Activated CD8-positive, alpha-beta memory T cell treated with anti-CD3 and anti-CD28 coated beads for 36 hours (primary cell): Measurements from ENCODE around the gene LTBP2. TPM values are rescaled to one million over a fixed set of nuclear protein-coding genes. Genes with fewer than 3 reads are reported as not detected.

Source experiments
- CTCF ChIA-PET: fragments of 350-600 bp; sonication (Branson Sonifier 250); formaldehyde crosslinking; loops from one replicate; lab custom pipeline; 2021; ENCODE audit warnings: antibody characterized with exemption; lab: Charles Lee
- POLR2A ChIA-PET: fragments of 350-600 bp; sonication (Branson Sonifier 250); formaldehyde crosslinking; loops from one replicate; lab custom pipeline; 2021; ENCODE audit warnings: antibody characterized with exemption; lab: Charles Lee
- total RNA-seq, 2 experiments: library from RNA; stranded (reverse); gene quantifications; one replicate each; pipeline ENCODE4 v1.2.3, GENCODE V29; 2021

LTBP2 gene
- total RNA-seq, 2 experiments from 2014 or later: 0.02 to 0.11 TPM

GRCh38 chr14:74604157-74604556, 7.9 kb downstream of the LTBP2 start:
- POLR2A ChIA-PET: no interaction called here
- CTCF ChIA-PET: no interaction called here

GRCh38 chr14:74601982-74602381, 10.1 kb downstream of the LTBP2 start:
- ChIA-PET CTCF (interaction anchor here (0.7 to 1.7 kb wide), 2 partner anchors 10 to 11 kb away, joined by 3 to 5 read pairs; partner anchors contain the start of gene LTBP2), POLR2A (no interaction called here)

- CTCF ChIA-PET: interaction anchor here (1.6 kb wide), 1 partner anchor 12 kb away, joined by 6 read pairs; the partner anchor contains the start of gene LTBP2
- POLR2A ChIA-PET: no interaction called here
Observed at GRCh38 chr14:74599946-74600345, 12.1 kb downstream of the LTBP2 start.

GRCh38 chr14:74599321-74599761, 12.7 kb downstream of the LTBP2 start:
- CTCF ChIA-PET: no interaction called here

GRCh38 chr14:74596741-74597450, 15.1 kb downstream of the LTBP2 start:
- ChIA-PET CTCF (no interaction called here), POLR2A (no interaction called here)

More at GRCh38 chr14:74599321-74599761, 12.7 kb downstream of the LTBP2 start:
- POLR2A ChIA-PET: interaction anchor here (1.1 kb wide), 1 partner anchor 19 kb away, joined by 3 read pairs; no protein-coding TSS in a partner anchor

- POLR2A ChIA-PET: no interaction called here
- CTCF ChIA-PET: interaction anchor here (1.0 kb wide), 1 partner anchor 14 kb away, joined by 5 read pairs; no protein-coding TSS in a partner anchor
Observed at GRCh38 chr14:74595006-74595735, 16.9 kb downstream of the LTBP2 start.

GRCh38 chr14:74594606-74595005, 17.4 kb downstream of the LTBP2 start:
- CTCF ChIA-PET: interaction anchor here (1.0 kb wide), 1 partner anchor 14 kb away, joined by 5 read pairs; no protein-coding TSS in a partner anchor

GRCh38 chr14:74594029-74594428, 18.0 kb downstream of the LTBP2 start:
- ChIA-PET CTCF (interaction anchor here (1.0 kb wide), 1 partner anchor 15 kb away, joined by 5 read pairs; no protein-coding TSS in a partner anchor), POLR2A (no interaction called here)

More at GRCh38 chr14:74594606-74595005, 17.4 kb downstream of the LTBP2 start:
- POLR2A ChIA-PET: no interaction called here

- POLR2A ChIA-PET: no interaction called here
- CTCF ChIA-PET: interaction anchor here (1.4 kb wide), 1 partner anchor 19 kb away, joined by 4 read pairs; the partner anchor contains the start of gene LTBP2
Observed at GRCh38 chr14:74593241-74593953, 18.6 kb downstream of the LTBP2 start.

GRCh38 chr14:74592476-74593201, 19.4 kb downstream of the LTBP2 start:
- ChIA-PET CTCF (interaction anchor here (1.2 to 1.4 kb wide), 2 partner anchors 16 to 20 kb away, joined by 3 to 4 read pairs; partner anchors contain the start of gene LTBP2), POLR2A (no interaction called here)

- POLR2A ChIA-PET: no interaction called here
- CTCF ChIA-PET: interaction anchor here (1.2 kb wide), 1 partner anchor 17 kb away, joined by 3 read pairs; no protein-coding TSS in a partner anchor
Observed at GRCh38 chr14:74591899-74592298, 20.1 kb downstream of the LTBP2 start.

GRCh38 chr14:74591394-74591793, 20.6 kb downstream of the LTBP2 start:
- ChIA-PET CTCF (no interaction called here), POLR2A (no interaction called here)

GRCh38 chr14:74589291-74589879, 22.7 kb downstream of the LTBP2 start:
- ChIA-PET CTCF (no interaction called here), POLR2A (no interaction called here)

- POLR2A ChIA-PET: no interaction called here
Observed at GRCh38 chr14:74587363-74587707, 24.7 kb downstream of the LTBP2 start.

GRCh38 chr14:74586681-74587362, 25.2 kb downstream of the LTBP2 start:
- POLR2A ChIA-PET: no interaction called here

More at GRCh38 chr14:74587363-74587707, 24.7 kb downstream of the LTBP2 start:
- CTCF ChIA-PET: no interaction called here

GRCh38 chr14:74585406-74586335, 26.4 kb downstream of the LTBP2 start:
- ChIA-PET CTCF (no interaction called here), POLR2A (no interaction called here)

More at GRCh38 chr14:74586681-74587362, 25.2 kb downstream of the LTBP2 start:
- CTCF ChIA-PET: no interaction called here

GRCh38 chr14:74584951-74585350, 27.1 kb downstream of the LTBP2 start:
- CTCF ChIA-PET: no interaction called here
- POLR2A ChIA-PET: no interaction called here
